GM06990 (cell line): ENCODE results near the gene SPATC1L.

ENCODE experiments used
- DNase-seq: peaks from one replicate; pipeline ENCODE4 v3.0.0-alpha.2; 2011; ENCODE audit not compliant: insufficient read length; ENCODE audit errors: extremely low read depth
- H3K27me3 ChIP-seq: replicated peaks from 2 replicates; pipeline ENCODE4 v1.6.0; 2011; ENCODE audit warnings: low read length; ENCODE audit not compliant: control insufficient read depth, insufficient read depth
- H3K36me3 ChIP-seq: 2 replicates; pipeline ENCODE4 v1.5.1; 2011; ENCODE audit warnings: low read length; ENCODE audit not compliant: control insufficient read depth, insufficient read depth
- H3K4me3 ChIP-seq: replicated peaks from 2 replicates; pipeline ENCODE4 v1.5.1; 2011; ENCODE audit warnings: low read depth, mild to moderate bottlenecking, control low read depth, low read length
- TF ChIP-seq, protein P1 (sequence below): IDR thresholded peaks from 2 replicates; pipeline ENCODE4 v1.5.1; 2011; ENCODE audit warnings: low read length, control low read depth, mild to moderate bottlenecking, inconsistent platforms; ENCODE audit not compliant: insufficient read depth, poor library complexity, severe bottlenecking

SPATC1L gene

DNA sequence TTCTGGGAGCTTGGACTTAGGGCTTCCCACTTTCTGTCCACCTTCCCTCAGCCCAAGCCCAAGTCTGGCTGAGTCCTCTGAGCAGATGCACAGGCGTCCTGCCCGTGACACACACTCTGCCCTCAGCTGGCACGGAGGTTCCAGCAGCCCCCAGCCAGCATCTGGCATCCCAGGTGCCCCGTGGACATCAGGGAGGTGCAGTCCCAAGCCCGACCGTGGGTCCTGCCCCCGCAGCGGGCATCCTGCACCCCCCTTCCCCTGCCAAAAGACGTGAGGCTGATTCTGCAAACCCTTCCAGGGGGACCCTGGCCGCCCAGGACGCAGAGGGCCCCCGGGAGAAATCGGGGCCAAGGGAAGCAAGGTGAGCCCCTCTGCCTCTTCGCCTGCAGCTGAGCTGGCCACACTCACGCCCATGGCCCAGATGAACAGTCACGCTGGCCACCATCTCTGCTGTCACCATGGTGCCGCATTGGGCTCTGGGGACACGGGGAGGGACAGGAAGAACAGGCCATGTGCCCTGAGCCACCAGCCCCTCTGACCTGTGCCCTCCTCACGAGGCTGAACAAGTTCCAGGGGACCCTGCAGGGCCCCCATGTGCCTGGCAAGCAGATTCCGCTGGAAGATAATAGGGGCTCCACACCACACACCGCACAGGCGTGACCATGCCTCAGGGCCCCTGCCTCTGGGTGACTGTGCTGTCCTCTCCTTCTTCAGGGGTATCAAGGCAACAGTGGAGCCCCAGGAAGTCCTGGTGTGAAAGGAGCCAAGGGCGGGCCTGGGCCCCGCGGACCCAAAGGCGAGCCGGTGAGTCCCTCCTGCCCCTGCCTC is 65.7 kb downstream of the SPATC1L start:
- H3K36me3 ChIP-seq, result no peaks in the 10 kb centered on the region
- H3K4me3 ChIP-seq, result no peak overlapping the region
- no peak for DNase-seq
- TF ChIP-seq, protein P1, sequence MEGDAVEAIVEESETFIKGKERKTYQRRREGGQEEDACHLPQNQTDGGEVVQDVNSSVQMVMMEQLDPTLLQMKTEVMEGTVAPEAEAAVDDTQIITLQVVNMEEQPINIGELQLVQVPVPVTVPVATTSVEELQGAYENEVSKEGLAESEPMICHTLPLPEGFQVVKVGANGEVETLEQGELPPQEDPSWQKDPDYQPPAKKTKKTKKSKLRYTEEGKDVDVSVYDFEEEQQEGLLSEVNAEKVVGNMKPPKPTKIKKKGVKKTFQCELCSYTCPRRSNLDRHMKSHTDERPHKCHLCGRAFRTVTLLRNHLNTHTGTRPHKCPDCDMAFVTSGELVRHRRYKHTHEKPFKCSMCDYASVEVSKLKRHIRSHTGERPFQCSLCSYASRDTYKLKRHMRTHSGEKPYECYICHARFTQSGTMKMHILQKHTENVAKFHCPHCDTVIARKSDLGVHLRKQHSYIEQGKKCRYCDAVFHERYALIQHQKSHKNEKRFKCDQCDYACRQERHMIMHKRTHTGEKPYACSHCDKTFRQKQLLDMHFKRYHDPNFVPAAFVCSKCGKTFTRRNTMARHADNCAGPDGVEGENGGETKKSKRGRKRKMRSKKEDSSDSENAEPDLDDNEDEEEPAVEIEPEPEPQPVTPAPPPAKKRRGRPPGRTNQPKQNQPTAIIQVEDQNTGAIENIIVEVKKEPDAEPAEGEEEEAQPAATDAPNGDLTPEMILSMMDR, result no peak
- H3K27me3 ChIP-seq, result no peaks in the 10 kb centered on the region

DNA sequence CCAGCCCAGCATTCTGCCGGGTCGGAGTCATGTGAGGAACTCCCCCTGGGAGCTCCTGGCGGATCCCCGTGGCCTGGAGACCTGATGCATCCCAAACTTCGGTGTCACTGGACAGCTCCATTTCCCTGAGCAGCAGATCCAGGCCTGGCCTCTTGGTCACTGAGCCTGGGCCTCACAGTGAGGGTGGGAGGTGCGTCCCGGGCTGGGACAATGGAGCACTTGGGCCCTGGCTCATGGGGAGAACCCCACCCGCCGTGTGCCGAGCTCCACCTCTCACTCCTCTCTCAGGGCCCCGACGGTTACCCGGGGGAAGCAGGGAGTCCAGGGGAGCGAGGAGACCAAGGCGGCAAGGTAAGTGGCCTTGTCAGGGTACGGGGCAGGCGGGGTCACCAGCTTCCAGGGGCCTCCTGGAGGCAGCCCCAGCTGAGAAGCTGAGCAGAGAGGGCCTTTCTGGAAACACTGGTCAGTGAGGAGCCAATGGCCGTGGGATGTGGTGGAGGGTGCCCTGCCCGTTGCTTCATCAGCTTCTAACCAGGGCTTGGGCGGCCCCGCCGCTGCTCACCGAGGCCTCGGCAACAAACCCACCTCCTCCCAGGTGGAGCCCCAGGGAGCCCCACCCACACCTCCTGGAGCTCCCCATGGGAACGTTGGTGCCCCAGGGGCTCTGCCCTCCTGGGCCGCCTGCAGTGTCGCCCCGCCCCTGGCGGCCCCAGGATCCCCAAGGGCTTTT is 66.5 kb downstream of the SPATC1L start:
- no peak for DNase-seq
- Histone ChIP-seq H3K4me3 (no peak overlapping the region), H3K27me3 (no peaks in the 10 kb centered on the region), H3K36me3 (no peaks in the 10 kb centered on the region)
- TF ChIP-seq, protein P1, result no peak

DNA sequence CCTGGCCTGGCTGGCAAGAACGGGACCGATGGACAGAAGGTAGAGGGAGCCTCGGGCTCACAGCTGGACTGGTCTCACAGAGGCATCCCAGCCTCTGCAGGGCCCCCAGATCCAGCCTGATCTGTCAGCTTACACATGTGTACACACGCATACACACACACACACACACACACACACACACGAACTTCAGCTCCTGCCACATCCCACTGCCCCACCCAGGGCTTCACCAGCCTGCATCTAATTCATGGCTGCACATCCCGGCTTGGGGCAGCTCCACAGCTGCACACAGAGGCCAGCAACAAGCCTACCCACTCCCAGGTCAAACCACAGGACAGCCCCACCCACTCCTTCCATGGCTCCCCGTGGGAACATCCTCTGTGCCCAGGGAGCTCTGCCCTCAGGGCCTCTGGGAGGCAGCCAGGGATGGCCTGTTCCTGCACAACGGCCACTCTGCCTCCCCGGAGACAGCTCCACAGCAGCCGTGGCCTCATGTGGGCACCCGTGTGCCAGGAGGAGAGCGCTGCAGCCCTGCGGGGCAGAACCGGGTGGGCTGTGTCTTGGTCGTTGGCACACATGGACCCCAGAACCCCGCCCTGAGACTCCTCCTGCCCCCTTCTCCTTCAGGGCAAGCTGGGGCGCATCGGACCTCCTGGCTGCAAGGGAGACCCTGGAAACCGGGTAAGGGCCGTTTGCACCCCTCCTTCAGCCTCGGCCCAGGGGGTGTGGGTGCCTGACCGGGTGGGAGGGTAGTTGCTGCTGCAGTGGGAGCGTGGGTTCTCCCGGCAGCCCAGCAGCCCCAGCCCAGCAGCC is 67.3 kb downstream of the SPATC1L start:
- no peaks in the 10 kb centered on the region for H3K36me3 ChIP-seq
- TF ChIP-seq, protein P1, result no peak
- DNase-seq, result no peak
- no peaks in the 10 kb centered on the region for H3K27me3 ChIP-seq
- no peak overlapping the region for H3K4me3 ChIP-seq

DNA sequence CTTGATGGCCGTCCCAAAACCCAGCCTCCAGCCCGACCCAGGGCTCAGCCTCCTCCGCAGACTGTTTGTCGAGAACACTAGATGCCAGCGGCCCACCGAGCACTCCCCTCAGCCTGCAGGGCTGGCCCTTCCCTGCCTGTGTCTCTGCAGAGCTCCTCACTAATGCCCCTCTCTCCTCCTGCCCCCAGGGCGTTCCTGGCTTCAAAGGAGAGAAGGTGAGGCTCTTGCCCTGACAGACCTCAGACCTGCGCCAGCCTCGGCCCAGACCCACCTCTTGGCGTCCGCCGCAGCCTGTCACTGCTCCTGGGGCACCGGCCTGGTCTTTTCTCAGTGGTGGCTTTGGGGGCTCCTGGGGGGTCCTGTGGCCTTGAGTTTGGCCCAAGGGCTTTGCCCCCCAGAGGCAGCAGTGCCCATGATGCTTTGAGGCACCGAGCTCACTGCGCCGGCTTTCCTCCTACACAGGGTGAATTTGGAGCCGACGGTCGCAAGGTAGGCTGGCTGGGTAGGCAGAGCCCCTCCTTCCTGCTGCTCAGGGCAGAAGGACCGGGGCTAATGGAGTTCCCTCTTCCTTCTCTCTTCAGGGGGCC is 68.0 kb downstream of the SPATC1L start:
- no peak overlapping the region for H3K4me3 ChIP-seq
- H3K27me3 ChIP-seq, result no peaks in the 10 kb centered on the region
- TF ChIP-seq, protein P1, result no peak
- no peaks in the 10 kb centered on the region for H3K36me3 ChIP-seq
- no peak for DNase-seq

DNA sequence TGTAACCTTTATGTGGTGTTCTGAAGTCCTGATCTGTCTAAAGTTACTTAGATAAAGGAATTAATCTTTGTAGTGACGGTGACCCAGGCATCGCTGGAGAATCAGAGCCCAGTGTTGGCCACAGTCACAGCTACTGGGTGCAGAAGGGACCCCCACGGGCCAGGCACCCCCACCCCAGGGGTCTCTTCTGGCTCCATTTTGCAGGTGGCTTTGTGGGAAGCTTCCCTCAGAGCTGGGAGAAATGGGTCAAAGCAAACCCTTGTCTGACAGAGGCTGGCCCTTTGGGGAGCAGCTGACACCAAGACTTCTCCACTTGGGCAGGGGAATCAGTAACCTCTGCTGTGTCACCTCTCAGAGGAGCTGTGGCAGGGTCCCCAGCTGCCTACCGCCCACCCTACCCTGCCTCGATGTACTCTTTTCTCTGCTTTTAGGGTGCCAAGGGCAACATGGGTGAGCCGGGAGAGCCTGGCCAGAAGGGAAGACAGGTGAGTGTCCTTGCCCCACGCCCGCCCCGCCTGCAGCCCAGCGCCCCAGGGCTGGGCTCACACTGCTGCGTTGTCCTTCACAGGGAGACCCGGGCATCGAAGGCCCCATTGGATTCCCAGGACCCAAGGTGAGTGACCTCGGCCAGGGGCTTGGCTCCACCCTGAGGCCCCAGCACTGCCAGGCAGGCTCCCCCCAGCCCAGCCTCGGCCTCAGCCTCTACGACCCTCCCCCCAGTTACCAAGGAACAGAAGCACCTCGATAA is 68.6 kb downstream of the SPATC1L start:
- DNase-seq, result no peak
- H3K27me3 ChIP-seq, result no peaks in the 10 kb centered on the region
- H3K36me3 ChIP-seq, result no peaks in the 10 kb centered on the region
- TF ChIP-seq, protein P1, result no peak
- no peak overlapping the region for H3K4me3 ChIP-seq
